Spleen (tissue), 11 donors: ENCODE data around the gene CCPG1. TPM values are rescaled to one million over a fixed set of nuclear protein-coding genes. Genes with fewer than 3 reads are reported as not detected.
"Not testable (repeated sequence)": the region's sequence is repeated elsewhere in the genome, so short reads cannot be mapped to it uniquely, and the experiment has no call there.

Experiments
- DNase-seq: peaks from one replicate; pipeline ENCODE4 v3.0.0-alpha.2; 2020
- H3K27ac ChIP-seq, 8 donors: fragments of 200-600 bp; sonication (generic) in 7 of 8; 1 replicate in 4 of 8; 2 replicates in 4 of 8; pipeline versions ENCODE4 v1.5.0 to v1.8.0; 2016 to 2021; ENCODE audit warnings: inconsistent platforms in 4 of 8, mild to moderate bottlenecking in 4 of 8, moderate library complexity in 1 of 8
- H3K27me3 ChIP-seq, 7 donors: fragments of 200-600 bp; sonication (generic) in 6 of 7; replicated peaks in 1 of 7; 1 replicate in 4 of 7; 2 replicates in 3 of 7; pipeline versions ENCODE4 v1.5.0 to v1.8.0; 2016 to 2021; ENCODE audit warnings: inconsistent platforms in 3 of 7, mild to moderate bottlenecking in 1 of 7
- H3K36me3 ChIP-seq, 6 donors: fragments of 200-600 bp; sonication (generic) in 5 of 6; 1 replicate in 4 of 6; 2 replicates in 2 of 6; pipeline versions ENCODE4 v1.5.0 to v1.8.0; 2016 to 2021; ENCODE audit warnings: inconsistent platforms in 2 of 6
- H3K4me1 ChIP-seq, 6 donors: fragments of 200-600 bp; sonication (generic) in 5 of 6; 1 replicate in 3 of 6; 2 replicates in 3 of 6; pipeline versions ENCODE4 v1.5.0 to v1.8.0; 2016 to 2021; ENCODE audit warnings: inconsistent platforms in 3 of 6
- H3K4me3 ChIP-seq, 8 donors: fragments of 200-600 bp; sonication (generic) in 7 of 8; 1 replicate in 4 of 8; 2 replicates in 4 of 8; pipeline versions ENCODE4 v1.5.0 to v1.8.0; 2016 to 2021; ENCODE audit warnings: inconsistent platforms in 4 of 8, mild to moderate bottlenecking in 4 of 8, moderate library complexity in 2 of 8
- H3K9me3 ChIP-seq, 8 donors: fragments of 200-600 bp; sonication (generic) in 7 of 8; 1 replicate in 4 of 8; 2 replicates in 4 of 8; pipeline versions ENCODE4 v1.5.0 to v1.8.0; 2016 to 2021; ENCODE audit warnings: inconsistent platforms in 4 of 8
- POLR2A ChIP-seq, 3 donors: fragments of 450-650 bp; IDR thresholded peaks; one replicate each; pipeline ENCODE4 v1.5.1; 2017; ENCODE audit warnings: antibody characterized with exemption in 3 of 3, mild to moderate bottlenecking in 1 of 3
- POLR2AphosphoS5 ChIP-seq, 3 donors: sonication (generic); formaldehyde crosslinking; IDR thresholded peaks; one replicate each; pipeline ENCODE4 v1.5.1; 2017; ENCODE audit warnings: antibody characterized with exemption in 3 of 3
- WGBS, 5 donors: extraction: QIAGEN DNeasy Blood & Tissue Kit in 3 of 5; methylation state at CpG; one replicate each; pipeline versions ENCODE4 v1.1.5 to v1.1.7; 2013 to 2018; 5-methylcytosine and 5-hydroxymethylcytosine counted together
- intact Hi-C: fragments of 100-400 bp; cut with DNase I; formaldehyde crosslinking; loops from one replicate; pipeline ENCODE4 v1.15.0; 2023; ENCODE audit warnings: low total_unique reads
- polyA plus RNA-seq, 3 donors: library from polyadenylated mRNA; stranded (reverse); fragments of 200-250 nt; gene quantifications; one replicate each; pipeline ENCODE4 v1.2.1, GENCODE V29; 2013
- total RNA-seq, 7 donors: library from RNA; depleted of rRNA in 3 of 7; stranded (reverse); fragments of >200 nt in 3 of 7; fragmentation: NEBNext Ultra II Directional in 4 of 7; extraction: Animal tissue kit (Norgen Biotek cat#: 25700) in 4 of 7; gene quantifications; one replicate each; pipeline versions ENCODE4 v1.1.0 to v1.2.1, GENCODE V29; 2016 to 2021
- TF ChIP-seq, protein P1 (sequence below), 11 experiments: fragments of 200-600 bp in 7 of 11; fragments of 450-650 bp in 4 of 11; sonication (generic) in 4 of 11; IDR thresholded peaks in 8 of 11; conservative IDR thresholded peaks in 3 of 11; 1 replicate in 7 of 11; 2 replicates in 4 of 11; pipeline versions ENCODE4 v1.4.0 to v1.8.0; 2016 to 2021; ENCODE audit warnings: antibody characterized with exemption in 11 of 11, inconsistent platforms in 4 of 11, mild to moderate bottlenecking in 1 of 11
- donor health status: healthy with polysubstance abuse.
- donor health status: DM: no; HTN: no; CAD: no; lungs with moderate emphysema.
- donor health status: DM: no; HTN: no; CAD: no.
- donor health status: Bipolar disorder and iron deficiency.
- donor health status: healthy.
- donor health status: DM: no; HTN: no; CAD: no.
- donor health status: DM: yes; HTN: yes; CAD: no.

CCPG1 gene
- total and polyA plus RNA-seq, 10 donors, result 9.5 to 103 (median 65.0) TPM

DNA sequence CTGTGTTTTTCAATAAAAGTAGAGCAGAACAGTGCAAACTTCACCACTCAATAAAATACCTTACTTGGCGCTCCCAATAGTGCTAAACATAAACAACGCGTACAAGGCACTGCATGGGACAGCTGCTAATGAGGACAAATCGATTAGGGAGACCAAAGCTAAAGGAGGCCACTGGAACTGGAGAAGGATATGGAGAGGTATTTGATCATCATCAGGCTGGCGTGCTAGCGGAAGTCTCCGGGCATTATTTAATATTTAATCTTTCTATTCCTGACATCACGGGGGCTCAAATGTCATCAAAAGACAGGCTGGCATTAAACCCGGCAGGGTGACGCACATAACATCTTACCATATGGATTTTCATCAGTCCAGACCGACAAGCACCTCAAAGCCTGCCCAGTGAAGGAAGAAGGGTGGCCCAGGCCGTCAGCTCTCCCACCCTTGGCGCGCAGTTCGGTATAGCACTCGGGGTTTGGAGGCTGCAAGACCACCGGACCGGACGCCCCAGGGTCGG is 604 bp downstream of the CCPG1 start:
- WGBS, 5 donors, result 2 to 5% (median 3%) methylated on average over 16 to 20 of the region's 20 CpGs
- intact Hi-C loops, result loop anchor here (10.0 kb wide), 1 partner anchor 93 kb away; the partner anchor contains the start of genes PIGB and PIGBOS1
- Histone ChIP-seq H3K27ac (peak overlapping the region; percentile 92 to 98 (median 96)), H3K36me3 (no peaks in the 10 kb centered on the region), H3K27me3 (no peaks in the 10 kb centered on the region), H3K9me3 (no peaks in the 10 kb centered on the region), H3K4me3 (peak overlapping the region; percentile 56 to 91 (median 76)), H3K4me1 (peaks cover 29 to 65% (median 59%) of the 10 kb centered on the region in 6 donors)
- TF ChIP-seq POLR2A (IDR thresholded peaks at IDR 0.05) (no peak), POLR2AphosphoS5 (IDR thresholded peaks at IDR 0.05) (no peak)
- TF ChIP-seq, protein P1, sequence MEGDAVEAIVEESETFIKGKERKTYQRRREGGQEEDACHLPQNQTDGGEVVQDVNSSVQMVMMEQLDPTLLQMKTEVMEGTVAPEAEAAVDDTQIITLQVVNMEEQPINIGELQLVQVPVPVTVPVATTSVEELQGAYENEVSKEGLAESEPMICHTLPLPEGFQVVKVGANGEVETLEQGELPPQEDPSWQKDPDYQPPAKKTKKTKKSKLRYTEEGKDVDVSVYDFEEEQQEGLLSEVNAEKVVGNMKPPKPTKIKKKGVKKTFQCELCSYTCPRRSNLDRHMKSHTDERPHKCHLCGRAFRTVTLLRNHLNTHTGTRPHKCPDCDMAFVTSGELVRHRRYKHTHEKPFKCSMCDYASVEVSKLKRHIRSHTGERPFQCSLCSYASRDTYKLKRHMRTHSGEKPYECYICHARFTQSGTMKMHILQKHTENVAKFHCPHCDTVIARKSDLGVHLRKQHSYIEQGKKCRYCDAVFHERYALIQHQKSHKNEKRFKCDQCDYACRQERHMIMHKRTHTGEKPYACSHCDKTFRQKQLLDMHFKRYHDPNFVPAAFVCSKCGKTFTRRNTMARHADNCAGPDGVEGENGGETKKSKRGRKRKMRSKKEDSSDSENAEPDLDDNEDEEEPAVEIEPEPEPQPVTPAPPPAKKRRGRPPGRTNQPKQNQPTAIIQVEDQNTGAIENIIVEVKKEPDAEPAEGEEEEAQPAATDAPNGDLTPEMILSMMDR (IDR thresholded peaks at IDR 0.05 in 8 of 11, conservative IDR thresholded peaks at IDR 0.05 in 3 of 11), result no peak
- no peak for DNase-seq

DNA sequence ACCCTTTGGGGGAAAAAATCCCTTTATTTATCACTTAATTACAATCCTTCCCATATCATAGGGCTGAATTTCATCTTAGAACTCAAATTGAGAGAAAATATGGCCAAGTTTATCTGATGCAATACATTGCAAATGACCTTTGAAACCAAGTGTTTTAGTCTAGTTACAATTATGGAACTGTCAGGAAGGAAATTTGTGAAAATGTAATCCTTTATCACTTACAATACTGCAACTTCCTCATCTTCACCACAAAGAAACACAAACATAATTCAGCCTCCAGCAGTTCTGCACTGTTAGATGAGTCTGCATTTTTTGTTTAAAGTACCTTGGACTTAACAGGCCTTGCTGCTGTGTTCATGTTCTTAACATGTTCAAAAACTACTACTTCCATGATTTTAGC is 4.6 kb downstream of the CCPG1 start:
- Histone ChIP-seq H3K9me3 (no peaks in the 10 kb centered on the region), H3K27me3 (no peaks in the 10 kb centered on the region), H3K4me1 (peaks cover 27 to 85% (median 62%) of the 10 kb centered on the region in 6 donors), H3K36me3 (peaks cover 0 to 6% (median 0%) of the 10 kb centered on the region in 6 donors), H3K4me3 (peak overlapping the region in 1 of 8 donors; percentile 27), H3K27ac (peak overlapping the region in 7 of 8 donors; percentile 67 to 96 (median 73))
- intact Hi-C loops, result loop anchor here (10.0 kb wide), 1 partner anchor 89 kb away; the partner anchor contains the start of genes PIGB and PIGBOS1
- no peak for DNase-seq
- TF ChIP-seq, protein P1 (IDR thresholded peaks at IDR 0.05 in 8 of 11, conservative IDR thresholded peaks at IDR 0.05 in 3 of 11), result no peak
- TF ChIP-seq POLR2A (IDR thresholded peaks at IDR 0.05) (no peak), POLR2AphosphoS5 (IDR thresholded peaks at IDR 0.05) (no peak)

- TF ChIP-seq POLR2AphosphoS5 (IDR thresholded peaks at IDR 0.05), result no peak
- TF ChIP-seq POLR2A (IDR thresholded peaks at IDR 0.05), result no peak
- TF ChIP-seq, protein P1 (IDR thresholded peaks at IDR 0.05 in 8 of 11, conservative IDR thresholded peaks at IDR 0.05 in 3 of 11), result no peak
- H3K9me3 ChIP-seq, result no peaks in the 10 kb centered on the region
- no peaks in the 10 kb centered on the region for H3K27me3 ChIP-seq
- DNase-seq, result no peak
- intact Hi-C loops, result loop anchor here (10.0 kb wide), 1 partner anchor 88 kb away; the partner anchor contains the start of genes PIGB and PIGBOS1
- peak overlapping the region in 7 of 8 donors; percentile 67 to 96 (median 73) for H3K27ac ChIP-seq
- H3K36me3 ChIP-seq, result peaks cover 0 to 14% (median 0%) of the 10 kb centered on the region in 6 donors
- peaks cover 27 to 89% (median 60%) of the 10 kb centered on the region in 6 donors for H3K4me1 ChIP-seq
- peak overlapping the region in 1 of 8 donors; percentile 27 for H3K4me3 ChIP-seq
Measured at GRCh38 chr15:55402707-55403106, 5.5 kb downstream of the CCPG1 start.

DNA sequence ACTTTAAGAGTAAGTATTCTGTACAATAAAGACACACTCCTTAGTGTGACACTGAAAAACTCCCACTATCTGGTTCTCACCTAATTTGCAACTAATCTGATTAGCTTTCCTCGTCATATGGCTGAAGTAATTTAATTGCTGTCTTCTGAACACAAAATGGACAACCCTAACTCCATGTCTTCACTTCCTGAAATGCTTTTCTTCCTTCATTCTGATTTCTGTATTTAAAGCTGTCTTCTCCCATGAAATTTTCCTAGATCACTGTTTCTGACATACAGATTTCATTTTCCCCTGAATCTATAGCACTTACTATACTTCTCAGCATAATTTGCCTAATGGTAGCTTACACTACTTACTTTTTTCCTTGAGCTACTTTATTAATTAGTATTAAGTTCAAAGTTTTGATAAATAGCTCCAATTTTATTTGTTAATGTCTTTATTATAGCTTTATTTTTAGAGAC is 6.3 kb downstream of the CCPG1 start:
- Histone ChIP-seq H3K27ac (peak overlapping the region in 6 of 8 donors; percentile 67 to 96 (median 76)), H3K9me3 (no peaks in the 10 kb centered on the region), H3K4me1 (peaks cover 23 to 89% (median 53%) of the 10 kb centered on the region in 6 donors), H3K27me3 (no peaks in the 10 kb centered on the region), H3K4me3 (peak overlapping the region in 1 of 8 donors; percentile 27), H3K36me3 (peaks cover 0 to 21% (median 0%) of the 10 kb centered on the region in 6 donors)
- intact Hi-C loops, result loop anchor here (10.0 kb wide), 1 partner anchor 87 kb away; the partner anchor contains the start of genes PIGB and PIGBOS1
- 58 to 88% (median 79%) methylated on average over 1 of the region's 1 CpG for WGBS, 5 donors
- DNase-seq, result no peak
- TF ChIP-seq POLR2AphosphoS5 (IDR thresholded peaks at IDR 0.05), result no peak
- no peak for TF ChIP-seq POLR2A (IDR thresholded peaks at IDR 0.05)
- TF ChIP-seq, protein P1 (IDR thresholded peaks at IDR 0.05 in 8 of 11, conservative IDR thresholded peaks at IDR 0.05 in 3 of 11), result no peak

DNA sequence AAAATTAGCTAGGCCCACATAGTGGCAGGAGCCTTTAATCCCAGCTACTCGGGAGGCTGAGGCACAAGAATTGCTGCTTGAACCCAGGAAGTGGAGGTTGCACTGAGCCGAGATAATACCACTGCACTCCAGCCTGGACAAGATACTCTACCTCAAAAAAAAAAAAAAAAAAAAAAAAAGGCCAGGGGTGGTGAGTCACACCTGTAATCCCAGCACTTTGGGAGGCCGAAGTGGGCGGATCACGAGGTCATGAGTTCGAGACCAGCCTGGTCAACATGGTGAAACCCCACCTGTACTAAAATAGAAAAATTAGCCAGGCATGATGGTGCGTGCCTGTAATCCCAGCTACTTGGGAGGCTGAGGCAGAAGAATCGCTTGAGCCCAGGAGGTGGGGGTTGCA is 8.1 kb downstream of the CCPG1 start:
- not testable (repeated sequence) for H3K27ac ChIP-seq, H3K4me3 ChIP-seq, H3K9me3 ChIP-seq, H3K27me3 ChIP-seq, DNase-seq
- peaks cover 16 to 89% (median 42%) of the 10 kb centered on the region in 6 donors for H3K4me1 ChIP-seq
- peaks cover 0 to 28% (median 0%) of the 10 kb centered on the region in 6 donors for H3K36me3 ChIP-seq
- intact Hi-C loops, result loop anchor here (10.0 kb wide), 1 partner anchor 85 kb away; the partner anchor contains the start of genes PIGB and PIGBOS1
- WGBS, 5 donors, result 83 to 96% (median 90%) methylated on average over 8 of the region's 8 CpGs
